Measurements from ENCODE around the gene APOC3. TPM values are rescaled to one million over a fixed set of nuclear protein-coding genes. Genes with fewer than 3 reads are reported as not detected.

Gene APOC3
- total and polyA plus RNA-seq, 2 experiments from 2014 or later: 2.3 to 2.6 TPM

DNA sequence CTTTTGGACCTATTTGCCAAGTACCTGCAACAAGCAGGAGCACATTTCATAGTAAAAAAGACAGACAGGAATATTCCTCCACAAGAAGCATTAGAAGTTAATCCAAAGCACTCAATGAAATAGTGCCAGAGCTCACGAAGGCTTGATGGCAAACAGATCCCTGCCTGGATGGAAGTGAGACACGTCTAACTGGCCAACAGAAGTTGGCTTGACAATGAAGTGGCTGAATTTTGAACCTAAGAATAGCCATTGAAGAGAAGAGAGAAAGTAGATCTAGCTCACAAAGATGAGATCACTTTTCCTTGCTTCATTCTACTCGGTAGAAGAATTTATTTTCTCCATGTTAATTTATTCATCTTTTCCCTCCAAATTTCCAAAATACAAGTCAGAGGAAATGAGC is 38.4 kb downstream of the APOC3 start:
- Histone ChIP-seq H3K36me3 (peaks cover 62% of the 10 kb centered on the region), H3K27ac (peak overlapping the region; percentile 7), H3K4me3 (no peak overlapping the region), H3K27me3 (no peaks in the 10 kb centered on the region), H3K9me3 (ENCODE audit: low read depth) (no peaks in the 10 kb centered on the region), H3K4me1 (ENCODE audit: low read depth) (no peaks in the 10 kb centered on the region)
- TF ChIP-seq CTCF (IDR thresholded peaks at IDR 0.05; ENCODE audit: low read depth, low read length): no peak
- DNase-seq (ENCODE audit: low read depth in 1 of 2, low spot score in 1 of 2): no peak

GRCh38 chr11:116869610-116870009 is 39.9 kb downstream of the APOC3 start:
- Histone ChIP-seq H3K27ac (no peak overlapping the region), H3K9me3 (ENCODE audit: low read depth) (no peaks in the 10 kb centered on the region), H3K4me1 (ENCODE audit: low read depth) (peaks cover 8% of the 10 kb centered on the region), H3K36me3 (peaks cover 57% of the 10 kb centered on the region), H3K27me3 (no peaks in the 10 kb centered on the region), H3K4me3 (no peak overlapping the region)
- no peak for DNase-seq (ENCODE audit: low read depth in 1 of 2, low spot score in 1 of 2)
- no peak for TF ChIP-seq CTCF (IDR thresholded peaks at IDR 0.05; ENCODE audit: low read depth, low read length)

- no peaks in the 10 kb centered on the region for H3K27me3 ChIP-seq
- H3K36me3 ChIP-seq: peaks cover 54% of the 10 kb centered on the region
- TF ChIP-seq CTCF (IDR thresholded peaks at IDR 0.05; ENCODE audit: low read depth, low read length): no peak
- no peak for DNase-seq (ENCODE audit: low read depth in 1 of 2, low spot score in 1 of 2)
- H3K4me1 ChIP-seq (ENCODE audit: low read depth): peaks cover 10% of the 10 kb centered on the region
- no peaks in the 10 kb centered on the region for H3K9me3 ChIP-seq (ENCODE audit: low read depth)
- no peak overlapping the region for H3K4me3 ChIP-seq
- H3K27ac ChIP-seq: no peak overlapping the region
Measured at GRCh38 chr11:116870054-116870453, 40.3 kb downstream of the APOC3 start.

DNA sequence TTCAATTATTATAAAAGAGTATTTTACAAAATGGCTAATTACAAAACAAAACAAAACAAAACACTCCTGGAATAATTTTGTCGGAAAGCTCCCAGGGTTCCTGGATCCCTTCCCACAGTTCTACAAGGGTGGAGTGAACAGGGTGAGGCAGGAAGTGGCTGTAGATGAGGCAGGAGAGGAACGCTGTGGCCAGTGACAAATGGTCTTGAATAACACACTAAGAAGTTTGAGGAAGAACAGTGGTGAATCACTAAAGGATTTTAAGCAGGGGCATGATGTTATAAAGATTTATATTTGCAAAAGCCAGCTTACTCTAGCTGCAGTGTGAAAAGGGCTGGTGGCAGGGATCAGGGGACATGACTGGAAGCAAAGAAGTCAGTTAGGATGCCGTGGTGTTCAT is 41.5 kb downstream of the APOC3 start:
- no peak overlapping the region for H3K27ac ChIP-seq

DNA sequence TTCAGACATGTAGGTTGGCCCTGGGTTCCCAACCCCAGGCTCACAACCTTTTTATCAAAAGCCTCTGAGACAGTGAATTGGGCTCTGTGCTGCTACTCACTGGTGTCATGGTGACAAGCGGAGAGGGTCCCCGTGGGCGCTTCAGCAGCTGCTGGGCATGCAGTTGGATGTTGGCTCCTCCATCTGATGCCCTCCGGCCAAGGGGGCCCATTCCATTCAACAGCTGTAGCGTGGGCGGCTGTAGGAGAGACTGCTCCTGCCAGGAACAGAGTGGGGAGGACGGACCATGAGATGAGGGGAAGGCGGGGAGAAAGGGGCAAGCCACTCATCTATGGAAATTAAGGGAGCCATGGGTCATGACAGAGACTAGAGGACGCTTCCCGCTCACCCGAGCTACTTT is 43.7 kb downstream of the APOC3 start:
- no peak for TF ChIP-seq CTCF (IDR thresholded peaks at IDR 0.05; ENCODE audit: low read depth, low read length)
- Histone ChIP-seq H3K36me3 (peaks cover 31% of the 10 kb centered on the region), H3K4me3 (no peak overlapping the region), H3K4me1 (ENCODE audit: low read depth) (peaks cover 10% of the 10 kb centered on the region), H3K27ac (no peak overlapping the region), H3K27me3 (no peaks in the 10 kb centered on the region), H3K9me3 (ENCODE audit: low read depth) (no peaks in the 10 kb centered on the region)
- no peak for DNase-seq (ENCODE audit: low read depth in 1 of 2, low spot score in 1 of 2)

More for the DNA sequence above, 41.5 kb downstream of the APOC3 start:
- H3K9me3 ChIP-seq (ENCODE audit: low read depth): no peaks in the 10 kb centered on the region
- peaks cover 10% of the 10 kb centered on the region for H3K4me1 ChIP-seq (ENCODE audit: low read depth)
- DNase-seq (ENCODE audit: low read depth in 1 of 2, low spot score in 1 of 2): peak in 1 of 2 donors; percentile 72
- TF ChIP-seq CTCF (IDR thresholded peaks at IDR 0.05; ENCODE audit: low read depth, low read length): no peak
- H3K36me3 ChIP-seq: peaks cover 46% of the 10 kb centered on the region
- no peaks in the 10 kb centered on the region for H3K27me3 ChIP-seq
- H3K4me3 ChIP-seq: no peak overlapping the region

- Histone ChIP-seq H3K27me3 (no peaks in the 10 kb centered on the region), H3K9me3 (ENCODE audit: low read depth) (no peaks in the 10 kb centered on the region), H3K27ac (peak overlapping the region; percentile 38), H3K36me3 (peaks cover 31% of the 10 kb centered on the region), H3K4me1 (ENCODE audit: low read depth) (peaks cover 10% of the 10 kb centered on the region), H3K4me3 (no peak overlapping the region)
- TF ChIP-seq CTCF (IDR thresholded peaks at IDR 0.05; ENCODE audit: low read depth, low read length): no peak
- peak in 1 of 2 donors; percentile 48 for DNase-seq (ENCODE audit: low read depth in 1 of 2, low spot score in 1 of 2)
Measured at GRCh38 chr11:116874251-116874650, 44.5 kb downstream of the APOC3 start.
